OCI-LY1 (cell line): ENCODE results near the gene FANCE.
"Not testable (repeated sequence)": the region's sequence is repeated elsewhere in the genome, so short reads cannot be mapped to it uniquely, and the experiment has no call there.

Source experiments
- H2AFZ ChIP-seq: fragments of 200-600 bp; sonication (generic), shearing (Covaris generic); 2 replicates; pipeline ENCODE4 v1.6.0; 2014; ENCODE audit warnings: antibody characterized with exemption, mild to moderate bottlenecking, low read length
- H3F3A ChIP-seq: fragments of 200-600 bp; sonication (generic), shearing (Covaris generic); 2 replicates; pipeline ENCODE4 v1.6.0; 2014; ENCODE audit warnings: mild to moderate bottlenecking, antibody characterized with exemption, low read length, moderate library complexity; ENCODE audit not compliant: insufficient read depth
- H3K27ac ChIP-seq: fragments of 200-600 bp; sonication (generic); 2 replicates; pipeline ENCODE4 v1.5.1; 2014; ENCODE audit warnings: low read length, mixed run types, mild to moderate bottlenecking, low read depth; ENCODE audit not compliant: poor library complexity, severe bottlenecking
- H3K27me3 ChIP-seq: fragments of 200-600 bp; sonication (generic); 2 replicates; pipeline ENCODE4 v1.6.0; 2014; ENCODE audit warnings: antibody characterized with exemption, mild to moderate bottlenecking, low read length, moderate library complexity; ENCODE audit not compliant: insufficient read depth
- H3K36me3 ChIP-seq: fragments of 200-600 bp; sonication (generic); 2 replicates; pipeline ENCODE4 v1.6.1; 2014; ENCODE audit warnings: mild to moderate bottlenecking, antibody characterized with exemption, low read length, moderate library complexity, mixed read lengths; ENCODE audit not compliant: insufficient read depth
- H3K4me1 ChIP-seq: fragments of 200-600 bp; sonication (generic); 2 replicates; pipeline ENCODE4 v1.5.1; 2014; ENCODE audit warnings: mild to moderate bottlenecking, low read length, moderate library complexity; ENCODE audit not compliant: insufficient read depth, severe bottlenecking
- H3K4me2 ChIP-seq: fragments of 200-600 bp; sonication (generic), shearing (Covaris generic); 2 replicates; pipeline ENCODE4 v1.6.1; 2014; ENCODE audit warnings: low read length
- H3K4me3 ChIP-seq: fragments of 200-600 bp; sonication (generic); 2 replicates; pipeline ENCODE4 v1.5.1; 2014; ENCODE audit warnings: low read length, low read depth, mild to moderate bottlenecking, mixed read lengths; ENCODE audit not compliant: poor library complexity, severe bottlenecking
- H3K79me2 ChIP-seq: fragments of 200-600 bp; shearing (Covaris generic); 2 replicates; pipeline ENCODE4 v1.6.1; 2016; ENCODE audit warnings: mixed run types, low read length, mixed read lengths; ENCODE audit not compliant: insufficient read depth
- H3K9ac ChIP-seq: fragments of 200-600 bp; sonication (generic), shearing (Covaris generic); 2 replicates; pipeline ENCODE4 v1.6.1; 2014; ENCODE audit warnings: mild to moderate bottlenecking, low read length, mixed read lengths
- H3K9me2 ChIP-seq: fragments of 200-600 bp; sonication (generic), shearing (Covaris generic); 2 replicates; pipeline ENCODE4 v1.6.1; 2014; ENCODE audit warnings: low read depth, mild to moderate bottlenecking, low read length, mixed read lengths
- H3K9me3 ChIP-seq: fragments of 200-600 bp; shearing (Covaris generic); 2 replicates; pipeline ENCODE4 v1.6.1; 2014; ENCODE audit warnings: low read length, mixed read lengths
- H4K20me1 ChIP-seq: fragments of 200-600 bp; sonication (generic), shearing (Covaris generic); 2 replicates; pipeline ENCODE4 v1.6.0; 2016; ENCODE audit warnings: mild to moderate bottlenecking, low read length; ENCODE audit not compliant: insufficient read depth
- CTCF ChIP-seq: fragments of 200-600 bp; sonication (generic), shearing (Covaris generic); IDR thresholded peaks from 2 replicates; pipeline ENCODE4 v1.5.1; 2017; ENCODE audit warnings: mild to moderate bottlenecking, antibody characterized with exemption, low read length, moderate library complexity, mixed read lengths
- EZH2 ChIP-seq: fragments of 200-600 bp; sonication (generic), shearing (Covaris generic); IDR thresholded peaks from 2 replicates; pipeline ENCODE4 v1.8.0; 2017; ENCODE audit warnings: borderline replicate concordance, mixed run types, mild to moderate bottlenecking, antibody characterized with exemption, low read length, moderate library complexity, mixed read lengths

The FANCE gene

GRCh38 chr6:35429463-35429862 lies 22.7 kb upstream of the FANCE start:
- H3K9ac ChIP-seq: no peak overlapping the region
- H3K36me3 ChIP-seq: no peaks in the 10 kb centered on the region; the same call in none of the 2 replicates
- no peak overlapping the region for H3K27ac ChIP-seq
- H3K4me1 ChIP-seq: no peaks in the 10 kb centered on the region
- H3K9me2 ChIP-seq: no peaks in the 10 kb centered on the region
- no peaks in the 10 kb centered on the region for H3K79me2 ChIP-seq
- H3K4me3 ChIP-seq: no peak overlapping the region
- no peaks in the 10 kb centered on the region for H4K20me1 ChIP-seq
- no peaks in the 10 kb centered on the region for H3K27me3 ChIP-seq
- no peak overlapping the region for H3K4me2 ChIP-seq
- H2AFZ ChIP-seq: no peak overlapping the region
- H3K9me3 ChIP-seq: peaks cover 11% of the 10 kb centered on the region
- TF ChIP-seq EZH2 (no peak), CTCF (no peak)
- H3F3A ChIP-seq: no peaks in the 10 kb centered on the region

GRCh38 chr6:35432291-35432690 lies 19.8 kb upstream of the FANCE start:
- Histone ChIP-seq H3F3A (no peaks in the 10 kb centered on the region), H3K4me3 (no peak overlapping the region), H3K36me3 (no peaks in the 10 kb centered on the region; the same call in 1 of the 2 replicates), H2AFZ (no peak overlapping the region), H3K79me2 (no peaks in the 10 kb centered on the region), H3K9ac (no peak overlapping the region), H3K27me3 (no peaks in the 10 kb centered on the region), H4K20me1 (no peaks in the 10 kb centered on the region), H3K27ac (no peak overlapping the region), H3K9me3 (peaks cover 11% of the 10 kb centered on the region), H3K9me2 (no peaks in the 10 kb centered on the region), H3K4me2 (no peak overlapping the region), H3K4me1 (no peaks in the 10 kb centered on the region)
- TF ChIP-seq EZH2: no peak
- TF ChIP-seq CTCF: no peak

- not testable (repeated sequence) for H3K9me2 ChIP-seq, H2AFZ ChIP-seq, H3K9ac ChIP-seq, H3K27ac ChIP-seq, H3K36me3 ChIP-seq, H3F3A ChIP-seq, H3K4me2 ChIP-seq, H3K79me2 ChIP-seq, H3K27me3 ChIP-seq, H3K4me1 ChIP-seq, H4K20me1 ChIP-seq, H3K4me3 ChIP-seq
- peaks cover 11% of the 10 kb centered on the region for H3K9me3 ChIP-seq
Observed at GRCh38 chr6:35432702-35433101, 19.4 kb upstream of the FANCE start.

- Histone ChIP-seq H3K27ac (no peak overlapping the region), H4K20me1 (no peaks in the 10 kb centered on the region), H3K9ac (no peak overlapping the region), H3K9me3 (peaks cover 1% of the 10 kb centered on the region; the same call in 1 of the 2 replicates), H3F3A (no peaks in the 10 kb centered on the region), H3K4me2 (no peak overlapping the region), H2AFZ (no peak overlapping the region), H3K9me2 (no peaks in the 10 kb centered on the region), H3K79me2 (no peaks in the 10 kb centered on the region), H3K4me3 (no peak overlapping the region), H3K4me1 (no peaks in the 10 kb centered on the region), H3K36me3 (no peaks in the 10 kb centered on the region), H3K27me3 (no peaks in the 10 kb centered on the region)
- no peak for TF ChIP-seq EZH2
- no peak for TF ChIP-seq CTCF
Observed at GRCh38 chr6:35435074-35435837, 16.9 kb upstream of the FANCE start.
